ENCODE data around the gene TGM5.

DNA sequence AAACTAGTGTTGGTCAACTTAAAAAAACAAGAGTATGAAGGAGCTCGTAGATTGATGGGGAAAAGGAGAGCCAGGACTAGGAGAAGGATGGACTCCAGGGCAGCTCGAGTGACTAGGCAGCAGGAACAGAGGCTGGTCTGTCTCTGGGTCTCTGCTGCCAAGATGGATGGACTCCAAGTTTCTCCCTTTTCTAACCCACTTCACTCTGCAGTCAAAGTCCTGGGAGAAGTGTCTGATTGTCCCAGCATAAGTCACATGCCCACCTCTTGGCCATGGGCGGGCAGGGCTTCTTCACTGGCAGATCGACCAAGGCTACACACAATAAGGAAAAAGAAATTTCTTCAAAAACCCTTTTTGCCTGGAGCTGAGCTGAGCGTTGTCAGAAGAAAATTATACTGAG lies 36.8 kb downstream of the TGM5 start:
- TF ChIP-seq, protein P1, sequence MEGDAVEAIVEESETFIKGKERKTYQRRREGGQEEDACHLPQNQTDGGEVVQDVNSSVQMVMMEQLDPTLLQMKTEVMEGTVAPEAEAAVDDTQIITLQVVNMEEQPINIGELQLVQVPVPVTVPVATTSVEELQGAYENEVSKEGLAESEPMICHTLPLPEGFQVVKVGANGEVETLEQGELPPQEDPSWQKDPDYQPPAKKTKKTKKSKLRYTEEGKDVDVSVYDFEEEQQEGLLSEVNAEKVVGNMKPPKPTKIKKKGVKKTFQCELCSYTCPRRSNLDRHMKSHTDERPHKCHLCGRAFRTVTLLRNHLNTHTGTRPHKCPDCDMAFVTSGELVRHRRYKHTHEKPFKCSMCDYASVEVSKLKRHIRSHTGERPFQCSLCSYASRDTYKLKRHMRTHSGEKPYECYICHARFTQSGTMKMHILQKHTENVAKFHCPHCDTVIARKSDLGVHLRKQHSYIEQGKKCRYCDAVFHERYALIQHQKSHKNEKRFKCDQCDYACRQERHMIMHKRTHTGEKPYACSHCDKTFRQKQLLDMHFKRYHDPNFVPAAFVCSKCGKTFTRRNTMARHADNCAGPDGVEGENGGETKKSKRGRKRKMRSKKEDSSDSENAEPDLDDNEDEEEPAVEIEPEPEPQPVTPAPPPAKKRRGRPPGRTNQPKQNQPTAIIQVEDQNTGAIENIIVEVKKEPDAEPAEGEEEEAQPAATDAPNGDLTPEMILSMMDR (IDR thresholded peaks at IDR 0.05) = no peak
- TF ChIP-seq POLR2AphosphoS5 (IDR thresholded peaks at IDR 0.05) = no peak
- TF ChIP-seq POLR2A (IDR thresholded peaks at IDR 0.05) = no peak
